Measurements from ENCODE around the gene TPBGL.

DNA sequence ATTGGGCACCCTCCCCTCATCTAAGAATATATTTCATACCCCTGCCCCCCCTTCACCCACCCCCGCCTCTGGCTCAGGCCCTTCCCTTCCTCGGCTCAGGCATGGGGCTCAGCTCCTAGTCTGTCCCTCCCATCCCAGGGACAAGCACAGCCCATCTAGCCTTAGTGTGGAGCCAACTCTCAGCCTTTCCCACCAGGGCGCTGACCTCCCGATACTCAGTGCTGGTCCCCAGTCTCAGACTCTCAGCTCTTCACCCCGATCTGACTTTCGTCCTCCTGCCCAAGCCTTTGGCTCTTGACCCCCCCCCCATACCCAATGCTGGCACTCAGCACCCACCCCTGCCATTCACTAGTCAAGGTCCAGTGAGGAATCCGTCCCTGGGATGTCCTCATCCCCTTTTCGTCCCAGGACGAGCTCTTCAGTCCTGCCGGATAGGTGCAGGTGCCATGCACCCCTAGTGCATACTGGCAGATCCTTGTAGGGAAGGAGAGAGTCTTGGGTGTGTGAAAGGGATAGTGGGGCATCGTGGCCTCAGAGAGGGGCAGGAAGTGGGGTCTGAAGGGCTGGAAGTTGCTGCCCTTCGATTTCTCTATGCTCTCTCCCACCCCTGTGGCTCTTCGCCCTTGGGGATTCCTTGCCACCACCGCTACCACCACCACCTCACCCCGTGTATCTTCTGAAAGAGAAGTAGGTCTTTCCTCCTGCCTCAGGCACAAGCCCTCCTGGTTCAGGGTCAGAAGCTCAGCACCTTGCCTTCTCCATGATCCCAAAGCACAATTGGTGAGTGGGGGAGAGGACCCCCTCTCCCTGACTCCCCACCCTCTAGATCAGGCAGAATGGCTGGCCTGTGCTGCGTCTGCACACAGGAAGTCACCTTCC lies 2.4 kb downstream of the TPBGL start:
- TF ChIP-seq, protein P1, sequence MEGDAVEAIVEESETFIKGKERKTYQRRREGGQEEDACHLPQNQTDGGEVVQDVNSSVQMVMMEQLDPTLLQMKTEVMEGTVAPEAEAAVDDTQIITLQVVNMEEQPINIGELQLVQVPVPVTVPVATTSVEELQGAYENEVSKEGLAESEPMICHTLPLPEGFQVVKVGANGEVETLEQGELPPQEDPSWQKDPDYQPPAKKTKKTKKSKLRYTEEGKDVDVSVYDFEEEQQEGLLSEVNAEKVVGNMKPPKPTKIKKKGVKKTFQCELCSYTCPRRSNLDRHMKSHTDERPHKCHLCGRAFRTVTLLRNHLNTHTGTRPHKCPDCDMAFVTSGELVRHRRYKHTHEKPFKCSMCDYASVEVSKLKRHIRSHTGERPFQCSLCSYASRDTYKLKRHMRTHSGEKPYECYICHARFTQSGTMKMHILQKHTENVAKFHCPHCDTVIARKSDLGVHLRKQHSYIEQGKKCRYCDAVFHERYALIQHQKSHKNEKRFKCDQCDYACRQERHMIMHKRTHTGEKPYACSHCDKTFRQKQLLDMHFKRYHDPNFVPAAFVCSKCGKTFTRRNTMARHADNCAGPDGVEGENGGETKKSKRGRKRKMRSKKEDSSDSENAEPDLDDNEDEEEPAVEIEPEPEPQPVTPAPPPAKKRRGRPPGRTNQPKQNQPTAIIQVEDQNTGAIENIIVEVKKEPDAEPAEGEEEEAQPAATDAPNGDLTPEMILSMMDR (conservative IDR thresholded peaks at IDR 0.05; ENCODE audit: low read depth, low read length), result no peak
- TF ChIP-seq POLR2A (IDR thresholded peaks at IDR 0.05; ENCODE audit: low read depth, low read length) (no peak), RAD21 (IDR thresholded peaks at IDR 0.05; ENCODE audit: low read length) (no peak), BHLHE40 (IDR thresholded peaks at IDR 0.05; ENCODE audit: low read depth, low read length) (no peak), RFX5 (IDR thresholded peaks at IDR 0.05; ENCODE audit: low read depth, low read length) (no peak), FOS (IDR thresholded peaks at IDR 0.05; ENCODE audit: low read depth, low read length) (no peak), MXI1 (IDR thresholded peaks at IDR 0.05; ENCODE audit: borderline replicate concordance, low read depth, low read length) (no peak), RCOR1 (IDR thresholded peaks at IDR 0.05; ENCODE audit: insufficient replicate concordance, low read length) (no peak), SMC3 (IDR thresholded peaks at IDR 0.05; ENCODE audit: low read depth, low read length) (no peak)
- TF ChIP-seq, protein P2, sequence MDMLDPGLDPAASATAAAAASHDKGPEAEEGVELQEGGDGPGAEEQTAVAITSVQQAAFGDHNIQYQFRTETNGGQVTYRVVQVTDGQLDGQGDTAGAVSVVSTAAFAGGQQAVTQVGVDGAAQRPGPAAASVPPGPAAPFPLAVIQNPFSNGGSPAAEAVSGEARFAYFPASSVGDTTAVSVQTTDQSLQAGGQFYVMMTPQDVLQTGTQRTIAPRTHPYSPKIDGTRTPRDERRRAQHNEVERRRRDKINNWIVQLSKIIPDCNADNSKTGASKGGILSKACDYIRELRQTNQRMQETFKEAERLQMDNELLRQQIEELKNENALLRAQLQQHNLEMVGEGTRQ (IDR thresholded peaks at IDR 0.05; ENCODE audit: low read depth, low read length), result no peak
- TF ChIP-seq, protein P3, sequence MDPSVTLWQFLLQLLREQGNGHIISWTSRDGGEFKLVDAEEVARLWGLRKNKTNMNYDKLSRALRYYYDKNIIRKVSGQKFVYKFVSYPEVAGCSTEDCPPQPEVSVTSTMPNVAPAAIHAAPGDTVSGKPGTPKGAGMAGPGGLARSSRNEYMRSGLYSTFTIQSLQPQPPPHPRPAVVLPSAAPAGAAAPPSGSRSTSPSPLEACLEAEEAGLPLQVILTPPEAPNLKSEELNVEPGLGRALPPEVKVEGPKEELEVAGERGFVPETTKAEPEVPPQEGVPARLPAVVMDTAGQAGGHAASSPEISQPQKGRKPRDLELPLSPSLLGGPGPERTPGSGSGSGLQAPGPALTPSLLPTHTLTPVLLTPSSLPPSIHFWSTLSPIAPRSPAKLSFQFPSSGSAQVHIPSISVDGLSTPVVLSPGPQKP (IDR thresholded peaks at IDR 0.05; ENCODE audit: borderline replicate concordance, low read depth, low read length), result no peak

Data from IMR-90 (cell line).